GDM1 (cell line): ENCODE results near the gene TEX261.

Experiments used
- DNase-seq: peaks from one replicate; lab custom pipeline; 2025; lab: John Stamatoyannopoulos, UW

TEX261 gene

DNA sequence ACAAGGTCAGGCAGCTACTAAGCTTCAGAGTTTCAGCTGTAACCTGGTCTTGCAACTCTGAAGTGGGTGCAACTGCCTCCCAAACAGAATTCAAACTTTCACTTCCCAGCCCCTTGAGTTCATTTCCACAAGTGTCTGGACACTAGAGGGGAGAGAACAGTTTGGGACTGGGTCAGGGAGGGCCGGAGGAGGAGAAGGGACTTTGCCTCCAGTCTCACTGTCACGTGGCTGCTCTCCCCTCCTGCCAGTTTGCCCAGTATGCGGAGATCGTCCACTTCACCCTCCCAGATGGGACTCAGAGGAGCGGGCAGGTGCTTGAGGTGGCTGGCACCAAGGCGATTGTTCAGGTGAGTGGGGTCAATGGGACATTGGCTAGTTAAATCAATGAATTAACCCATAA, 36.9 kb downstream of the TEX261 start:
- DNase-seq, result no peak

DNA sequence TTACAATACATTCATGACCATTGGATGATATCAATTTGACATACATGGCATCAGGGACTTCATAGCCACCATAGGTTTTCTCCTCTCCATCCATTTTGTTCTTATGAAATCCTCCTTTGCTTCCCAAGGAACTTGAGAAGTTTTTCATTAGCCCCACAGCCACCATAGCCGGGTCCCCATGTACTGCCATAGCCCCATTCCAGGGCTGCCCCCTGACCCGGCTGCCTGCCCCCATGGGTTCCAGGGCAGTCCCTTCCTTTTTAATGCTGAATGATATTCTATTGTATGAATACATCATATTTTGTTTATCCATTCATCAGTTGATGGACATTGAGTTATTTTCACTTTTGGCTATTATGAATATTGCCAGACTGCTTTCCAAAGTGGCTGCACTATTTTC, 38.5 kb downstream of the TEX261 start:
- DNase-seq, result no peak

DNA sequence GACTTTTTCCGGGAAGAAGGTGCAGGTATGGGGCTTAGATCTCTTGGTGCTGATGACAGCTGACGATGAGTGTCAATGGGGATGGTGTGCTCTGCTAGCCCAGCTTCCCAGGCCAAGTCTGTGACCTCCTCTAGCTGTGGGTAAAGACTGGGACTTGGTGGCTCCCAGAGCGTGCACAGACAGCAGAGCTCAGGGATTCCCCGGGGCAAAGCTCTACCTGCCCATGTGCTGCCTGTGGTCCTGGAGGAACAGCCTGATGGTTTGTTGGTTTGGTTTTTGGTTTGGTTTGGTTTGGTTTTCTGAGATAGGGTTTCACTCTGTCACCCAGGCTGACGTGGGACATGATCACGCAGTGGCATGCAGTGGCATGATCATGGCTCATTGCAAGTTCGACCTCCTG, 39.8 kb downstream of the TEX261 start:
- DNase-seq, result no peak

DNA sequence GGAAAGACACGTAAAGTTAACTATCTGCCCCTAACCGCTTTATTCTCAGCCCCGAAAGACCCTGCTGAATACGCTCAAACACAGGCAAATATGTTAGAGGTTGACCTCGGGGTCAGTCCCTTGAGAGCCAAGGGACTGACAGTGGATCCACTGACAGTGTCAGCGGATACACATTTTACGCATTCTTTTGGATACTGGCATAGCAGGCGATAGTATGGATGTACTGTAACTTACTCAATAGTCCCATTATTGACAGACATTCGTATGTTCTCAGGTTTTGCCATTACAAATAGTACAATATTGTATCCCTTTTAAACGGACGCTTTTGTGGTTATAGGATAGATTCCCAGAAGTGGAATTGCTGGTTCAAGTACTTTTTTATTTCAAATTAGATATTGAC, 45.6 kb downstream of the TEX261 start:
- DNase-seq, result no peak

DNA sequence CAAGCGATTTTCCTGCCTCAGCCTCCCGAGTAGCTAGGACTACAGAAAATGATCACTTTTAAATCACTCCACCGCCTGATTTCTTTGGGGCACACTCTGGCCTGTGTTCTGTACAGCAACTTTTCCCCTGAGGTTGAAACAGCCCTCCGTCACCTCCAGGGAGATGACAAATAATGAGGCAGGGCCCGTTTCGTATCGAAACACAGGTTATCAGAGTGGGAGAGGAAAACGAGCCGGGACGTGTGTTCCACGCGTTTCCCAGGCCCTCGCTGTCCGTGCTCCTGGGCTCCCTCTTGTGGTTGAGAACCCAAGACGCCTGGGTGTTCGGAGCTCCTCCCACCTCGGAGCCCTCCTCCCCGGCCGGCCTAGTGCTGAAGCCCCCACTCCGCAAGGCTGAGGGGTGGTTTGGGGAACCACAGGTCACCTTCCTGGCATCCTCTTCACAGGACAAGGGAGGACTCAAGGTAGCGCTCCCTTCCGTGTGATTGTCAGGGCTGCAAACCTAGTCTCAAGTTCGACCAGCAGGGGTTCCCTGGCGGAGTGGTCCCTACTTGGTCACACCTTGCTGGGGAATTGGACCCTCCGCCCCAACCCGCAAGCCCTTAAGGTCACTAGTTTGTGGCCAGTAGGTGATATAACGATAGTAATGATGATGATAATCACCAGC, 46.2 kb downstream of the TEX261 start:
- DNase-seq, result peak; percentile 50

DNA sequence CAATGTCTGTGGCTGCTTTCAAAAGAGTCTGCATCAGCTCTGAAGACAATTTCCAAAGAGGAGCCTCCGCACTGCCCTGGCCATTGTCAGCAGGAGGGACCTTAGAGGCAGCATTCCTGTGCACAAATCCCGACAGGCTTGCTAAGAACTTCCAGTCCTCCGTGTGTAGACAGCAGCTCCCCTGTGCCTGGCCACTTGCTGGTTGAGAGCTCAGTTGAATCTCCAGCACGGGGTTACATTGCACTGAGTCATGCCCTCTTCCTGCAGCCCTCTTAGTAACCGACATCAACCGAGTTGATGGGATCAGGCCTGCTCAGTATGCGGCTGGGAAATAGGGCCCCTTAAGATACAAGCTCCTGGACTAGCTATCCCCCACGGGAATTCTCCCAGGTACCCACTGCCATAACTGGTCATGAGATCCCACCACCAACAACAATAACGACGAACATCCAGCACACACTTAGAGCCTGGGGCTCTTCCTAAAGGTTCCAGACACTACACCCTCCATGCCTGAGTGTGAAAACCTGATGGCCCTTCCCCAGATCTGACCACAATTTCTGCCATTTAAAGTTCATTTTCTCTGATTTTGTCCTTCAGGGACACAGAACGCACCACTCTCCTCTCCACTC, 47.0 kb downstream of the TEX261 start:
- DNase-seq, result no peak

DNA sequence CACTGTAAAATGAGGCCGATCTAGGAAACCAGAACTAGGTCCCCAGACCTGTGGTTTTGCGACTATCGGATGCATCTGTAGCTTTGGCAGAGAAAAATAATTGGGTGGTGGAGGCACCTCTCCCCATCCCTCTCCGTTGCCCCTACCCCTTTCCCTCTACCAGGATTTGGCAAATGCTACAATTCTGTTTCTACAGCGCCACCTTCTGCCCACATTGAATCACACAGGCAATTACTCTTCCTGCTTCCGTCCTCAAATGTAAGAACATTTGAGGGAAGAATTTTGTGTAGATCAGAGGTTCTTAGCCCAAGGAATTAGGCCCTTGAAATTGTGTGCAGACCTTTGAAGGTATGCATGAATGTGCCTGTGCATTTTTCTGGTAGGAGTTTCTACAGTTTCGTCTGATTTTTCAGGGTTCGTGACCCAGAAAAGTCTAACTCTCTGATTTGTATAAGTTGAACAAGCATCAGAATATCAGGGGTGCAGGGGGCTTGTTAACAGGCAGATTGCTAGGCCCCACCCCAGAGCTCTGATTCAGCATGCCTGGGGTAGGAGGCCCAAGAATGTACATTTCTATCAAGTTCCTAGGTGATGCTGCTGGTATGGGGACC, 47.7 kb downstream of the TEX261 start:
- DNase-seq, result peak; percentile 7

DNA sequence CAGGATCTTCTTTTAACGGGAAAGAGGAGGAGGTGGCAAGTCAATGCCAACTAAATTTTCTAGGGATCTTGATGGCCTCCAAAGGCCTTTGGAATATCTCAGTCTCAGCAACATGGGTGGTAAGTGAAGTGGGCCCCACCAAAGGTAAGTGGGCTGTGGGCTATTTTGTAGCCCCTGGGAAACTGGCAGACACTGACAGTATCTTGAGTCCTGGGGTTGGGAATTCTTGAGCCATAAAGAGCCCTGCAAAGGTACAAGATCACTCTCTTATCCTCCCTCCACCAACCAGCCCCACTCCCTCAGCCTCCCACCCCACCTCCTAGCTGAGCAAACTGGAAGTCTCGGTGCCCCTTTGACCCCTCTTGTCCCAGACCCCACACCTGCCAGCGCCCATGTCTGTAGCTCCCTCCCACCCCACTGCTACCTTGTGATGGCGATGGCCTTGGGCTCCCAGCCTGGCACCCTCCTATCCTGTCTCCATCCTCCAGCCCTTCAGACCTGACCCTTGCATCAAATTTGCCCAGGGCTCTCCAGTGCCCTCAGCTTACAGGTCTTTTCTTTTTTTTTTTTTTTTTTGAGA, 50.5 kb downstream of the TEX261 start:
- no peak for DNase-seq

DNA sequence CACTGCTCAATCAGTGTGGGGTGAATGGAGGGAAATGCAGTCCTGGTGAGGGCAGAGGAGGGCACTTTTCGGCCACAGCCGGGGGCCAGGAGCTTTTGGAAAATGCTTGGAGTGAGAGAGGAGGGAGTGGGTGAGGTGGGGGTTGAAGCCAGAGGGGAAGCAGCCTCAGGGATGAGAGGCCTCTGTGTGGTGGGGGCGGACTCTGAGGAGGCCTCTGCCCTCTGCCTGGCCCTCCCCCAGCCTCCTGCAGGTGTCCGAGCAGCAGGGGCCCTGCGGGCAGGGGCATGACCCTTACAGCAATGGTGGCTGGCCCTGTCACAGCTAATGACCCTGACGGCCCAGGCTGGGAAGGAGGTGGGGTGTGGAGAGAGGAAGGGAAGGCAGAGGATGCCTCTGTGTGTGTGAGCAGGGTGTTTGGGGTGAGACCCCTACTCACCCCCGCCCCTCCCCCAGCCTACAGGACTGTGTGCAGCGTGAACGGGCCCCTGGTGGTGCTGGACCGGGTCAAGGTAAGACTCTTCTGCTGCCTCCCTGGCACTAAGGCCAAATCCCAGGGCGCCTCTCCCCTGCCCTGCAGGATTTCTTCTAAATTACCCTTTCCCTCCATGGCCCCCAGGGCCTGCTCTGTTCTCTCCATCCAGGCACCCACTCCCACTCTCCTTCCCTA, 51.3 kb downstream of the TEX261 start:
- no peak for DNase-seq

DNA sequence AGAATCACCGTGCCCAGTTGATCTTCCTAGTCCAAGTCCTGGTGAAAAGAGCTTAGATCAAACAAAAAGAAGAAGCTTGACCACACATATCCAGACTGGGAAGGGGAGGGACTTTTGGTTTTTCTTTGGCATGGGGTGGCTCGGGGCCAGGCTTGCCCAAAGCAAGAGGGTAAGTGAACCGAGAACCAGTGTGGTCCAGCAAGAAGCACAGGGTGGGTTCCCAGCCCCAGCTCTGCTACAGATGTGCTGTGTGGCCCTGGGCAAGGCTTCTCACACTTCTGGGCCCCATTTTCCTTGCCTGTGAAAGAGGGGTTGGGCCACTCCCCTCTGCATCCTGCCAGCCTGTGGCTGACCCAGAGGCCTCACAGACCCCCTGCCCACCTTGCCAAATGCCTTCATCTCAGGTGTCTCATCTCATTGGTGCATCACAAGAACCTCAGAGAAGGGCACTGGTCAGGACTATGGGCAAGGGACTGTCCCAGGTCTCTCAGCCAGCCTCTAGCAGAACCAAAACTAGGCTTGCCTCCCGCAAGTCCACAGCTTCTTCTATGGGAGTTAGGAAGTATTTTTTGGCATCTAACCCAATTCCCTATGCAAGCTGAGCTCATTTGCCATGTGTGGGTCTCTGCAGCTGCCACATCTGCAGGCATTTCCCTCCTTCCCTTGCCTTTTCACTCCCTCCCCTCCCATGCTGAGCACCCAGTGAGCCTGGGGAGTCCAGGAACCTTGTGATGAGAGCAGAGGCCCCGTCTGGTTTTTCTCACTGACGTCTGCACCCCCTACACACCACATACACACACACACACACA, 52.1 kb downstream of the TEX261 start:
- DNase-seq, result no peak

DNA sequence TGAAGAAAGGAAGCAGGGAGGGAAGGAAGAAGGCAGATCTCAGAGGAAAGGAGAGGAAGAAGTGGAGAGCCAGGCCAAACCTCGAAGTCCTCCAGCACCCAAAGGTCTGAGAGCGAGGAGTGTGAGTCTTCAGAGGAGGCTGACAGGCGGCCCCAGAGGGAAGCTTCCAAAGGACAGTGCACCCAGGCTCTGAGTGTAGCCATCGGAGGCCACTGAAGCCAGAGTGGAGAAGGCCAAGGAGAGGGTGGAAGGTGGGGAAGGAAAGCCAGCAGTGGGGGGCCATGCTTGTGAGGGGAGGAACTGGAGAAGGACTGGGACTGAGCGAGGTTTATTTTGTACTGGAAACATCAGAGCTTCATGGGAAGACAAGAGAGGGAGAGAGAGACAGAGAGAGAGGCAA, 53.0 kb downstream of the TEX261 start:
- DNase-seq, result no peak

DNA sequence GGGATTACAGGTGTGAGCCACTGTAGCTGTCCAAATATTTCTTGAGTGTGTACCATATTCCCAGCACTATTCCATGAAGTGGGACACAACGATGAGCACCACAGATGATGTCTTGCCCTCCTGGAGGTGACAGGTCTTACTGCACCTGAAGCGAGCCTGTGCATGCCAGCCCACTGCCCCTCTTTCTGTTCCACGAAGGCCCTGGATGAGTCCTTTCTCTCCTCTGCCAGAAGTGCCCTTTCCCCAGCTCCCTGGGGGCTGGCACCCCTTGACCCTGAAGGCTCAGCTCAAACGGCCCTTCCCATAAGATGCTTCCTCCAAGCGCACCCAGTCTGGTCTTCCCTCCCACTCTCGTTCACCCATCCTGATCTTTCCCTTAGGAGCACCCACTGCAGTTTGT, 53.5 kb downstream of the TEX261 start:
- DNase-seq, result no peak

DNA sequence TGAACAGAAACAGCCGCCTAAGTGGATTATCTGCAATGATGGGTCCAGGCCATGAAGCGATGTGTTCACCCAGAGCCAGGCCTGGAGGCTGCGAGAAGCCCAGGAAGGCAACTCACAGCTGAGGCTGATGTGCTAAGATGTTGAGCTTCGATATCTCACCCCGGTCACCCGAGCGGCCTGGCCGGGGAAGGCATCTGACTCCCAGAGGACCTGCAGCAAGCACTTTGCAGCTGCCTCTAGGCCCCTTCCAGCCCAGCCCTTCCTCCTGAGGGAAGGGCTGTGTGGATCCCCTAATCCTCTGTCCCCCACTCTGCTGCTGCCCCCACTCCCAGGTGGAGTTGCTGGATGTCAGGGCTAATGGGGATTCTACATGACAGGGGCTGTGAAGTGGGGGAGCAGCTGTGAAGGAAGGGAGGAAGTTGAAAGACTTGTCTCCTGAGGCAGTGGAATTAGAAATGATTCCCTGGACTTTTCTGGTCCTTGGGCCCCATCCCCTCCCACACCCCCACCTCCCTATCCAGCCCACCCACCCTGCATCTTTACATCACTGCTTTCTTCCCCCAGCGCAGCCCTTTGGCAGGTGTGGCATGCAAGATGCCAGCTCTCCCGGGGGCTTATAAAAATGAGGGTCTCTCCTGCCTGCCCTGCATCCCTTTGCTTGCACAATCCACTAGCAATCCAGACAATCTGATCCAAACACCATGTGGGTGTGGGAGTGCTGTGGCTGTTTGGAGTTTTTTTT, 54.7 kb downstream of the TEX261 start:
- DNase-seq, result no peak

DNA sequence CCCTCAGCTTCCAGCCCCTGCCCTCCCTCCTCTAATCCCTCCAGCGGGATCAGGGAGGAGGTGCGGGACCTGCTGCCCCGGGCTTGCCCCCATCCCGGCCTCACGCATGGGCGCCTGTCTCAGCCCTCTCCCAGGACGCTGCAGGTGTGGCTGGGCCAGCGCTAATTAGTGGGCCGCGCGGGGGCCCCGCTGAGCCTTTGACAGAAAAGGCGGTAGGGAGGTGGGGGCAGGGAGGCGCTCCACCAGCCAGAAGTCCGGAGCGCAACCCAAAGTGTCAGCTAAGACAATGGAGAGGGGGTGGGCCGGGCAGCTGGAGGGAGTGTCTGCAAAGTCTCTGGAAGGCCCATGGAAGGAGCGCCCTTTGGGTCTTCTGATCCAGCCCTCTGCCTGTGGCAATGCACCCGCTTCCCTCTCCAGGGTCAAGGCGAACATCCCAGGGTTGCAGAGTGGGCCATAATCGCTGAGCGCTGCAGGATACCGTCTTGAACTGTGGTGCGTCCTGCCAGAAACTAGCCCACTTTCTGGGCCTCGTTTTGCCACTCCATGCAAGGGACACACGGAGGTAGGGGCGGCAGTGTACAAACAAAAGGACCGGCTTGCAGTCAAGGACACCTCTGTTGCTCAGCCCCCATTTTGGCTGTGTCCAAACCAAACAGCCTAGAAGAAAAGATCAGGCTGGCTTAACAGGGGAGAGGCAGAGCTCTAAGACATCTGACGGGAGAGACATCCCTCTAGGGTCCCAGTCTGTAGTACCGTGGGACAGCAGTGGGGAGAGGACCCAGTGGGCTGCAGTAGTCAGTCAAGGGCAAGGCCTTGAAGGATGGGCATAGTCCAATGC, 55.5 kb downstream of the TEX261 start:
- DNase-seq, result no peak

DNA sequence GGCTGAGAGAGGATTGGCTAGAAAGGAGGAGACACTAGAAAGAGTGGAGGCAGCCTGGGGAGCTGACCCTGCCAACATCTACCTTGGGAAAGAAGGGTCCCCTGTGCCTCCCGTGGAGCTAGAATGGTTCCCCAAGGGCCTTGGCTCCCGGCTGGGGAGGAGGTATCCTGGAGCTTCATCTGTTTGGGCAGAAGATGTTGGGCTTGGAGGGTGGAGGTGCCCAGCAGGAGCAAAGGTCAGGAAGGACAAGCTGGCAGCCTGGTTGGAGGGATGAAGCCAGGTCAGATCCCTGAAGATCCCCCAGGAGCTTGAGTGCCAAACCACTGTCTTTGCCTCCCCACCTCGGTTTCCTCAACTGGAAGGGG, 56.1 kb downstream of the TEX261 start:
- no peak for DNase-seq

DNA sequence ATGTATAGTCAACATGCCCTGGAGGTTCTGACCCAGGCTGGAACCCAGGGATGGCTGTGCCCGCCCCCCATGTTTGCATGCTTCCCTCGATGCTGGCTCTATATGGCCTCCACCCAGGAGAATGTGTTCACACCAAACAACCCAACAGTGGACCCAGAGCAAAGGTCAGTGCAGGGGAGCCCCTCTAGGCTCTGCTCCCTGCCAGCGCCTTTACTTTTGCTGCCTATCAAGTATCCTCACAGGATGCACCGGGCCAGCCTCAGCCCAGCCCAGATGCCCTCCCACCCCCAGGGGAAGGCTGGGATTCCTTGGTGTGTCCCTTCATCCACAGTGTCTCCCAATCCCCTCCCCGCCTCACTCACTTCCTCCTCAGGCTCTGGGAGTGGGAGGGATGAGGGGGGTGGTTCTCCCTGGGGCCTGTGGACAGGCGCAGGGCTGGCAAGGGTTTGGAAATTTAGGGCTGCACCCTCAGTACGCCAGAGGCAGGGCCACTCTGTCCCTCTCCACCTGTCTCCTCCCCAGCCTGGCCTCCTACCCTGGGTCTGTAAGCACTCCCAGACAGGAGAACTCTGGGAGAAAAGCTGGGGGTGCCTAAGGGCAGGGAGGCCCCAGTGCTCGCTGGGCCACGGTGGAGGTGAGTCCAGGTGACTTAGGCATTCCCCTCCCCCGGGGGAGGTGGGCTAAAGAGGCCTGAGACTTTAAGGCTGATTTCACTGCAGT, 56.6 kb downstream of the TEX261 start:
- DNase-seq, result no peak

DNA sequence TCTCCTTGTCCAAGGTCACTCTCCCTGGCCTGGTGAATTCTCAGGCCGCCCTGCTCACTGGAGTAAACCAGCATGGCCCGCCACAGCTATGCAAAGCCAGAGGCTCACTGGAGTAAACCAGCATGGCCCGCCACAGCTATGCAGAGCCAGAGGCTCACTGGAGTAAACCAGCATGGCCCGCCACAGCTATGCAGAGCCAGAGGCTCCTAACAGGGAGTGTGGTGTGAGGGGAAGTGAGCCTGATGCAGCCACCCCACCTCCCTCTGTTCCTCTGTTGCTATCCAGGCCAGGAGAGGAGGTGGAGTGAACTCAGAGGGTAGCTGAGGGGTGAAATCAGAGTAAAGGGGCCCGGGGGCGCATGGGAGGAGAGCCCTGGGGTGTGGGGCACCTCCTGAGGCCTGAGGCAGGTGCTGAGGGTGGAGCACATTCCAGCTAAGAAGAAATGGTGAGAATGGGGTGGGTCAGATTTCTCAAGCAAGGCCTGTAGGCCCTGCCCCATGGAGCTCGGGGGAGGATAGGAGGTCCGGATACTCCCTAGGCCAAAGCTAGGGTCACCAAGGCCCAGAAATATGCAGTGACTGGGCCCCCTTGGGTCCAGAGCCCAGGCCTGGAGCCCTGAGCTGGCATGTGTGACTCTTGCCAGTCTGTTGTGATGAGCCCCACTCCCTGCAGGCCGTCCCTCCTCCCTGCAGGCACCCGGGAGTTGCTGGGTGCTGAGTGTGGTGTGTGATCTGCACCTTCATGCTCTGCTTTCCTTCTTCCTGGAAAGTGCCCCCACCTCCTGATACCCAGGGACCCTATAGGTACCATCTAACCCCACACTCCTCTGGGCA, 57.5 kb downstream of the TEX261 start:
- no peak for DNase-seq

DNA sequence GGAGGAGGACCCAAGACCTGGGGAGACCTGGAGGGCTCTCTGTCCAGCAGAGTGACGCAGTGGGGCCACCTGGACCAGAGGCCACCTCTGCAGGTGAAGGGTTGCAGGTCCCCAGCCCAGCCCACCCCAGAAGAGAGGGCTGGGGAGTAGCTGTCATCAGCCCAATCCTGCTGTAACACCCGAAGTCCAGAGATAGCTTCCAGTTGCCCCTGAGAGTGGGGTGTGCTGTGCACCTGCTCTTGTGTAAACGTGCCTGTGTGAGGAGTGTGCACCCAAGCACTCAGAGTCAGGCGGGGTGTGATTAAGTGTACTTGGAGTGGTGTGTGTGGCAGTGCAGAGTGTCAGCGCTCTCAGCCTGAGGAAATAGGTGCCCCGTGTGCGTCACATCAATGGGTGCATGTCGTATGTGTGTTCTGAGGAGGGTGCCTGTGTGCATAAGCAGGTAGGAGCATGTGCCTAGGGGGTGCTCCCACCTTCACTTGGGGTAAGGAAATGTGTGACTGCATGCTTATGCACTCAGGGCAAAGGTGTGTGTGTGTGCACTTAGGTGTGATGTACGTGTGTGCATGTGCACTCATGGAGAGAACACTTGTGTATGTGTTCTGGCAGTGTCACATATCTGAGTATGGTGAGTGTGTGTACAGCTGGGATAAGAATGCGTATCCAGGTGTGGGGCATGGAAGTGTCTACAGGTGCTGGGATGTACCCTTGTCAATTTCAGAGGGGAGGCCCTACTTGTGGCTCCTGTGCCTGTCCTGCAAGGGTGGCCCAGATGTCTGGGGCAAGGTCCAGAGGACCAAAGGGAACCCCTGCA, 58.3 kb downstream of the TEX261 start:
- no peak for DNase-seq
